ENCODE data around the gene ARHGAP40. TPM values are rescaled to one million over a fixed set of nuclear protein-coding genes. Genes with fewer than 3 reads are reported as not detected.

The ARHGAP40 gene
- not detected in 2 replicates for total RNA-seq

DNA sequence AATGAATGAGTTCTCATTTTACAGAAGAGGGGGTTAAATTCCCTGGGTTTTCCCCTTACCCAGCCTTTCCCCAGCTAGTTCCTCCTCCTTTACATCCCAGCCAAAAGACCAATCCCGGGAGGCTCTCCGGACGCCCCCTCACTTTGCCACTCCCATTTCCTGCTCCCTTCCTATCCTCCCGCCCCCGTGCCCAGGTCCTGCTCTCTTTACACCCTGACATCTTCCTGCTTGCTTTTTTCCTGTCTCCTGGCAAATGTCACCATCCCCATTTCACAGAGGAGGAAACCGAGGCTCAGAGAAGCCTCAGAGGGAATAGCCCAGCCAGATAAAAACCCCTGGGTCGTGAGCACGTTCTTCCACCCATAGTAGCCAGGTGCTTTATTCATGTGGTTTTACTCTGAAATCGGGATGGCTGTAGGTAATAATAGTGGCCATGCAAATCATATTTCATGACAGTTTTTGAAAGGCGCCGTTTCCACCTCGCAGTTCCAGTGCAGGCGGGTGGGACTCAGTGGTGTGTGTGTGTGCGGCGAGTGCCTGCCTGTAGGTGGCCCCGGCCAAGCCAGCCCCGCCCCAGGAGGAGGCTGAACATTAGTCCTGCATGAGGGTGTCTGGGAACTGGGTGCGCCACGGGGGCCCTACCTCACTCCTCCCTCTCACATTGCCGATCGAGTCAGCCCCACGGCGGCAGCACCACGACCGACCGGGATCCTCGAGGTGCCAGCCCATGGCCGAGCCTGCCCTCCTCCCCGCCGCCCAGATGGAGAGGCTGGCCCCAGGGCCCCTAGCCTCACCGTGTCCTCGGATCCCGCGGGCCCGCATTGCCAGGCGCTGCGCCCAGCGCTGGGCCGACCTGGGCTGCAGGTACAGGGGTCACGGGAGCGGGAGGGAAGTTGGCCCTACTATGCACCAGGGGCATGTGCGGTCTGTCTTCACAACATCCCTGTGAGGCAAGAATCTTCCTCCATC lies at the start of gene ARHGAP40:
ARHGAP40 (plus strand) TSS at position 594 of the 969 bp plus-strand sequence.

GRCh38 chr20:38581013-38581412 lies 20.6 kb upstream of the ARHGAP40 start, which contains the start of gene ADIG:
Gene ADIG (plus strand): TSS chr20:38581197. CDS start chr20:38581251, 54 bp downstream.

Other genes starting within 250 kb of the ARHGAP40 start
- 22.9 and 42.4 TPM in 2 replicates for gene SNHG17, start 166.5 kb upstream of the ARHGAP40 start, total RNA-seq
- 14.1 and 19.3 TPM in 2 replicates for gene RALGAPB, start 129.0 kb upstream of the ARHGAP40 start, total RNA-seq
- not detected in 2 replicates for gene ADIG, start 20.6 kb upstream of the ARHGAP40 start, total RNA-seq
- gene SLC32A1, start 122.7 kb downstream of the ARHGAP40 start, total RNA-seq: not detected in 2 replicates
- gene ACTR5, start 146.7 kb downstream of the ARHGAP40 start, total RNA-seq: 3.5 and 4.9 TPM in 2 replicates
- under 0.01 and 0.60 TPM in 2 replicates for gene PPP1R16B, start 203.9 kb downstream of the ARHGAP40 start, total RNA-seq

Measured in pericardium fibroblast (primary cell).